GM19324 (cell line): ENCODE measurements around the gene LPP.
"Not testable (repeated sequence)": the region's sequence is repeated elsewhere in the genome, so short reads cannot be mapped to it uniquely, and the experiment has no call there.

Experiments
- ATAC-seq: cut with Tn5 transposase; IDR thresholded peaks from one replicate; pipeline ENCODE4 v1.9.1; 2021; ENCODE audit warnings: mild to moderate bottlenecking, moderate library complexity; ENCODE audit not compliant: unreplicated experiment, low FRiP score

The LPP gene

DNA sequence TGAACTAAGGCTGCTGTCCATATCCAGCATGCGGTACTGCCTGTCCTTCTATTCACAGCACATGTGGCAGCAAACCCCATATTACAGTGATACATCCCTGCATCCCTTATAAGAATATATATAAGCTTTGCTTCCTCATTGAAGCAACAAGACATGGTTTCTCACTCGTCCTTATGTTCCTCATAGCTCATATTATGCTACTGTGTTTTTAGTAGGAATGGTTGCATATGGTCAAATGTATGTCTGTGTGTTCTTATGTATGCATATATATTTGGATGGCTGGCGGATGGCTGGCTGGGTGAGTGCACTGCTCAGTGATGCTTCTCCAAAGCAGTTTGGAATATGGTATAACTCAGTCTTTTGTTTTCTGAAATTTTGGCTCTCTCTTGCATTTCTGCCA is 254.9 kb downstream of the LPP start:
- ATAC-seq: no peak

DNA sequence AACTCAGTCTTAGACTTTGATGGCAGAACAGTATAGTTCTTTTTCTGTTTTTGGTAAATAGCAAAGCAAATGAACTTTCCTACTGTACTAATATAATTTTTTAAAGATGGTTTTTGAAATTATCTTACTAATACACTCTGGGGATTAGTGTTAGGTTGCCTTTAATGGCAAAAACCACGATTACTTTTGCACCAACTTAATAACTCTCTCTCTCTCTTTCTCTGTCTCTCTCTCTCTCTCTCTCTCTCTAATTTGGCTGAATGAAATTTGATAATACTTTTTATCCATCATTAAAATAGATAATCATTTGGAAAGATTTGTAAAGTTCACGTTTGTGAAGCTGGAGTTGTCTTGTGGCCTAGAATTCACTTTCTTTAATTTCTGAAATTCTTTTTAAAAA is 257.8 kb downstream of the LPP start:
- ATAC-seq: no peak

- no peak for ATAC-seq
Measured at GRCh38 chr3:188415196-188415595, 261.2 kb downstream of the LPP start.

DNA sequence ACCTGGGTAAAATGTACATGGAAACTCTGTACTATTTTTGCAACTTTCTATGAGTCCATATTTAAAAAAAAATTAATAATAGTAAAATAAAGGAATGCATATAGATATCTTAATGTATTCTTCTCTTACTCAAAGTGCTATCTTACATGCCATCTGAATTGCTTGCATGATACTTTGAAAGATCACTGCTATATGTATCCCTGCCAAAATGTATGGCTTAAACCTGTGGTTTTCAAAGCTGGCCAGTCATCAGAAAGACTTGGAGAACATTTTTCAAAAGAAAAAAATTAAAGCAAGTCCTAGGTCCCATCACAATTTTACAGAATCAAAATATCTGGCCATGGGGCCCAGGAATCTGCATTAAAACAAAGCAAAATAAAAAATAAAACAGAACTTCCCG is 262.1 kb downstream of the LPP start:
- ATAC-seq: no peak

GRCh38 chr3:188417271-188417696 is 263.3 kb downstream of the LPP start:
- no peak for ATAC-seq

GRCh38 chr3:188417766-188418165 is 263.8 kb downstream of the LPP start:
- no peak for ATAC-seq

DNA sequence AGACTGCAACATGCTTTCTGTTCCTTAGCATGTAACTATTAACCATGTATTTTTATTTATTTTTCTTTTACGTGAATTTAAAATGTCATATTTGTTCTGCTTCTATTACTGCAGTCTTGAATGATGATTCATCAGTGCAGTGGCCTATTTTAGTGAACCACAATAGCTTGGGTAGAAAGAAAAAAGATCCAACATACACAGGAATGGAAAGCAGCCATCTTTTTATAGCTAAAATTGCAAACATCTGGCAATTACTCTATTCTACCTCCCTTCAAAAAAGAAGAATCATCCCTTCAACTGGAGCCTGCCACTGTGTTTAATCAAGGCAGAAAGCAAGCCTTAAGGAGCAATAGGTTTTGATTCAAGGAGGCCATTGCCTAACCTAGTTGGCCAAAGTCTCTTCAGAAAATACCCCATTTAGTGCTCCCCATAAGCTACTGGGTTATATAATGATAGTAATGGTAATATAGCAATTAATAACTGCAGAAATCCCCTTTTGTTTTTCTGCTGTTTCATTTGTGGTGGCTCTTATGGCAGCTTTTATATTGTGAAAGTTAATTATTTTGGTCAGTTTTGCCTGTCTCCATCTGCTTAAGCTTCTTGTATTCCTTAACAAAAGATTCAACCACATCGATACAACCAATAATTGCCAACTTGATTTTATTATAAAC is 267.3 kb downstream of the LPP start:
- ATAC-seq: peak; percentile 37

DNA sequence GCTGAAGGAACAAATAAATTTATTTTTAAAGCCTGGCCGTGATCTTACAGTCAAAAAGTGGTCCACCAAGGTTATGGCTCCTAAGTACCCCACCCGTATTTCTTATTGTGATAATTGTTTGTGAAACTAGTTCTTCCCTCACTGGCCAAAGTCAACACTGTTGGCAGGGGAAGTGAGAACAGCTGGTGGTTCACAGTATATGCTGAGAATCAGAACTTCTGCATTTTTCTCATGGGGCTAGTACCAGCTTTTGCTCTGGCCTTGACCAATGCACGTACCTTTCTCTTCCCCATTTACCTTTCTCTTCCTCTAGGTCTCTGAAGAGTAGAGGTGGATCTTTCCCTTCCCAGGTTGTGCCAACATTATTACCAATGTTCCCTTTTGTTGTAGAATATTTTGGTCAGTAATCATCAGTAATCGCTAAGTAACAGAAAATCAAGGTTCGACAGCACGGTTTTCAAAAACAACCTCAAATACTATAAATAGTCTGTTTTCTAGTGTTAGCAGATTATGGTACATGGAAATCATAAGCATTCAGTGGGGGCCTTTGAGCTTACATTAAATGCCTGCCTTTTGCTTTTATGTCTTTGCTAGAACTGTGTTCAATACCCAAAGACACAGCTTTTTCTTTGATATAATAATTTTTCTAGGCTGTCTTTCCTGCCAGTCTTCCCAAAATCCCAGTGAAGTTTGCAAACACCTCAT is 268.0 kb downstream of the LPP start:
- ATAC-seq: peak; percentile 100

- not testable (repeated sequence) for ATAC-seq
Measured at GRCh38 chr3:188427981-188428380, 274.0 kb downstream of the LPP start.

- no peak for ATAC-seq
Measured at GRCh38 chr3:188431040-188431439, 277.1 kb downstream of the LPP start.

DNA sequence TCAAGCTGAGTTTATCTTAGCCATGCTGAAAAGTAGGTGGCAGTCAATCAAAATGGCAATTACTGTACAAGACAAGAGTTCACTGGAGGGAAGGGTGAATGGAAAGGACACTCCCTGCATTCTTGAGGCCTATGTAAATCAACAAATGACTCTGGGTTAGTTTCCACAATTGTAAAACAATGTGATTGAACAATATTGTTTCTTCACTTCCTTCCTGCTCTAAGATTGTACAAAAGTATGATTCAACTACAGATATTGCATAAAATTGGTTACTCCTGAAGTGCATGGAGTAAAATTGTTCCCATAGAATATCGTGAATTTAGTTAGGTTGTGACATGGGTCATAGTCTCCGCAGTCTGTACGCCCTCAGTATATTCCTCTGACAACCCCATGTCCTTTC is 277.6 kb downstream of the LPP start:
- ATAC-seq: no peak

GRCh38 chr3:188432802-188433520 is 279.0 kb downstream of the LPP start:
- ATAC-seq: no peak

DNA sequence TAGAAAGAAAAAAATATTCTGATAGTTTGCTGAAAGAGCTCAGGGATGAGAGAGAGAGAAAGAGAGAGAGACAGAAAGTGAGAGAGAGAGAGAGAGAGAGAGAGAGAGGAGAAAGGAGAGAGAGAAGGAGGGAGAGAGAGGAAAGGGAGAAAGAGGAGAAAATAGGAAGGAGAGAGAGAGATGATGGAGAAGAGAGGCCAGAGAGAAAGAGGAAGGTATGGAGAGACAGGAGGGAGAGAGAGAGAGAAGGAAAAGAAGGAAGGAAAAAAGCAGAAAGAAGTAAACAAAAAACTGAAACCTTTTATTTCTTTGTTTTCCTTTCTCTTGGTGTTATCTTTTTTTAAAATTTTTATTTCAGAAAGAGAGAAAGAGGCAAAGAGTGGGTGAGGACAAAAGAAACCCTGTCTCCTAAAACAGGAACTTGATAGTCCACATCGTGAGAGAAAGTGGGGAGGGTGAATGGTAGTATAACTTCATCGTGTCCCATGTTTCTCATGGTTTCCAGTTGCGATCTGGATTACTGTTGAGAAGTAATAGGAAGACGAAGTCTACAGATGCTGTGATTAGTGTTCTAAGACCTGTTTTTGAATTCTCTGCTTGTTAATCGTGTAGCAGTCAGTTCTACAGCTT is 279.7 kb downstream of the LPP start:
- ATAC-seq: no peak

- ATAC-seq: no peak
Measured at GRCh38 chr3:188434594-188434993, 280.6 kb downstream of the LPP start.

DNA sequence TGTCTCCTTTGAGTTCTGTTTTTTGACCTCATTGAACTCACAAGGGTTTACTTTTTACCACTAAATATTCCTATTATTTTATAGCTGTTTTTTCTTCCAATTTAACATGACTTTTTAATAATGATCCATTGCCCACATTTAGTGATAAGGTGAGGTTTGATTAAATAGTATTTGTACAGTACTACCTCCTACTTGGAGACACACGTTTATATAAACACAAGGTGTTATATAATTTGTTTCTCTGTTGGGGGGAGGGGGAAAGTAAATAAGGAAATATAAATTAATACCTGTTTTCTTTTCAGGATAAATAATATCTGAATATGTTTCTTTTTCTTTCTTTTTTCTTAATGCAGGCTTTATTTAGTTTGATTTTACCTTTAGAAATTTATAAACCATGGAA is 281.3 kb downstream of the LPP start:
- no peak for ATAC-seq

DNA sequence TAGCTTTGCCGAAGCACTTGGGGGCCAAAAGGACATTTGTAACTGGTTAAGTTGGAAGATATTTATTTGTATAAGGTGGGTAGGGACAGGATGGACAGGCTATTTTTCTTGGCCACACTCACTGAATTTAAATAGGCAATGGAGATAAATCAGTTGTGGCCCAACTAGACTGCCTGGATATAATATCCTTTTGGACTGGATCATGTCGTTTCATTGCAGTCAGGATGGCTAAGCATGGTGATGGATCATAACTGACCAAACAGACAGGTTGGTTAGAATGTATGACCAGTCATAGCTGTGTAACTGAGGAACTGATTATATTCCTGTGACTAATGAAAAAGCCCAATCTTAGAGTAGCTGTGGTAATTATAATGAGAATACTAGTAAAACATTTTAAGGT is 284.0 kb downstream of the LPP start:
- ATAC-seq: no peak

- peak; percentile 76 for ATAC-seq
Measured at GRCh38 chr3:188439080-188439479, 285.1 kb downstream of the LPP start.

GRCh38 chr3:188440340-188440972 is 286.5 kb downstream of the LPP start:
- no peak for ATAC-seq

DNA sequence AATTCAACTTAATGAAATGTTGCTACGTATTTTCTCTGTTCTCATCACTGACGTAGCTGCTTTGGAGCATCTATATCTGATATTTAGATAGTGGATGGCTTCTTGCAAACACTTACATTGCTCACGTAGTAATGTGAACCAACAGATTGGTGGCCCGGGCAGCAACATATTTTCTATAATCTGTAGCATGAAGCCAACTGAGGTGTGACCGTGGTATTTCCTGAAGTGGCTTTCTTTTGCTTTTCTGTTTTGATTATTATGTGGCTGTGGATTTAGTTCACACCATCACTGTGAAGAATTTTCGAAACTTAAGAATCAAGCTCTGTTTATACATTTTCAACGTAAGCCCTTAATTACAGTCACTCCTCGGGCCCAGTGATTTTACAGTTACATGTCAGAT is 288.5 kb downstream of the LPP start:
- ATAC-seq: no peak

GRCh38 chr3:188445175-188445574 is 291.2 kb downstream of the LPP start:
- not testable (repeated sequence) for ATAC-seq

DNA sequence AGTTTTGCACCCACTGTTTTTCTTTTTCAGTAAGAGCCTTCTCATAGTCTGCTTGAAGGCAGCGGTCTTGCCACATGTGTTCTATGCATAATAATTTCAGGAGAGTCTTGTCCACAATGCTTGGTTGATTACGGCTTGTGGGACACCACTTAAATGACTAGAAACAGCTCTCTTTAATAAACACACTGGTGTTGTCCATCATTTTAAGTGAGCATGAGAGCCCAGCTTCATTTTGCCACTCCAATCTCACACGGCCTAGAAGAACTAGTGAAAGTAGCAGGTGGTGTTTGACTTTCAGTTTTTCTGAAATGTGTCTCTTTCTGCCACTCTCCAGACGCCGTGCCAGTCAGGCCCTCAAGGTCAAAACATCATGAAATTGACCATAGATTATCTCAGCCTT is 292.1 kb downstream of the LPP start:
- peak; percentile 78 for ATAC-seq
